Adrenal gland (tissue), 5 donors: ENCODE results near the gene RABGAP1.

Experiments
- POLR2A ChIP-seq, 2 donors: fragments of 450-650 bp; IDR thresholded peaks; one replicate each; pipeline ENCODE4 v1.6.1; 2017; ENCODE audit warnings: antibody characterized with exemption in 2 of 2, mild to moderate bottlenecking in 2 of 2, moderate library complexity in 1 of 2
- TF ChIP-seq, protein P1 (sequence below), 6 experiments: fragments of 450-650 bp in 4 of 6; fragments of 200-600 bp in 2 of 6; sonication (generic) in 1 of 6; IDR thresholded peaks; 1 replicate in 5 of 6; 2 replicates in 1 of 6; pipeline versions ENCODE4 v1.5.1 to v1.8.0; 2016 to 2021; ENCODE audit warnings: antibody characterized with exemption in 6 of 6, mild to moderate bottlenecking in 2 of 6, moderate library complexity in 1 of 6
- donor health status: DM: no; HTN: no; CAD: no.

DNA sequence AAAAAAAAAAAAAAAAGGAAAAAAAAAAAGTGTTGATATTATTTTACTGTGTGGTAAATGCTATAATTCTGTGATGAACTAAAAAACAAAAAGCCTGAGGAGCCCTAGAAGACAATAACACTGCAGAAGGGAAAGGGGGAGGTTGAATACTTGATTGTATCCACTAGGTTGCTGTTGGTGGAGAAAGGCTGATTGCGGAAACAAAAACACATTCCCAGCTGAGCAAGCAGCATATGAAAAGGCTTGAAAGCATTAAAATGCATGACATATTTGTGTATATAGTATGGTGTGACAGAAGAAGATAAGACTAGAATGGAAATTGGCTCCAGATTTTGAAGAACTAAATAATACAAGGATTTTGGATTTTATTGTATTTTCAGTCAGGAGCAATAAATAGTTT lies 8.9 kb downstream of the RABGAP1 start:
- TF ChIP-seq, protein P1, sequence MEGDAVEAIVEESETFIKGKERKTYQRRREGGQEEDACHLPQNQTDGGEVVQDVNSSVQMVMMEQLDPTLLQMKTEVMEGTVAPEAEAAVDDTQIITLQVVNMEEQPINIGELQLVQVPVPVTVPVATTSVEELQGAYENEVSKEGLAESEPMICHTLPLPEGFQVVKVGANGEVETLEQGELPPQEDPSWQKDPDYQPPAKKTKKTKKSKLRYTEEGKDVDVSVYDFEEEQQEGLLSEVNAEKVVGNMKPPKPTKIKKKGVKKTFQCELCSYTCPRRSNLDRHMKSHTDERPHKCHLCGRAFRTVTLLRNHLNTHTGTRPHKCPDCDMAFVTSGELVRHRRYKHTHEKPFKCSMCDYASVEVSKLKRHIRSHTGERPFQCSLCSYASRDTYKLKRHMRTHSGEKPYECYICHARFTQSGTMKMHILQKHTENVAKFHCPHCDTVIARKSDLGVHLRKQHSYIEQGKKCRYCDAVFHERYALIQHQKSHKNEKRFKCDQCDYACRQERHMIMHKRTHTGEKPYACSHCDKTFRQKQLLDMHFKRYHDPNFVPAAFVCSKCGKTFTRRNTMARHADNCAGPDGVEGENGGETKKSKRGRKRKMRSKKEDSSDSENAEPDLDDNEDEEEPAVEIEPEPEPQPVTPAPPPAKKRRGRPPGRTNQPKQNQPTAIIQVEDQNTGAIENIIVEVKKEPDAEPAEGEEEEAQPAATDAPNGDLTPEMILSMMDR (IDR thresholded peaks at IDR 0.05), result no peak
- no peak for TF ChIP-seq POLR2A (IDR thresholded peaks at IDR 0.05)
